Activated CD4-positive, alpha-beta T cell treated with anti-CD3 and anti-CD28 coated beads, Interleukin-2, Interleukin-6, amounts not matched to agents 100 ng/mL and 50 ng/mL, durations not matched to agents 16 hours and 8 hours (primary cell): ENCODE data around the gene ERVV-1.
A peak's percentile ranks its signal among the peaks of the same experiment; 100 is the strongest.
"Not testable (repeated sequence)": the region's sequence is repeated elsewhere in the genome, so short reads cannot be mapped to it uniquely, and the experiment has no call there.

Experiments used
- DNase-seq: peaks from one replicate; pipeline ENCODE4 v3.0.0-alpha.2; 2020

Gene ERVV-1, protein sequence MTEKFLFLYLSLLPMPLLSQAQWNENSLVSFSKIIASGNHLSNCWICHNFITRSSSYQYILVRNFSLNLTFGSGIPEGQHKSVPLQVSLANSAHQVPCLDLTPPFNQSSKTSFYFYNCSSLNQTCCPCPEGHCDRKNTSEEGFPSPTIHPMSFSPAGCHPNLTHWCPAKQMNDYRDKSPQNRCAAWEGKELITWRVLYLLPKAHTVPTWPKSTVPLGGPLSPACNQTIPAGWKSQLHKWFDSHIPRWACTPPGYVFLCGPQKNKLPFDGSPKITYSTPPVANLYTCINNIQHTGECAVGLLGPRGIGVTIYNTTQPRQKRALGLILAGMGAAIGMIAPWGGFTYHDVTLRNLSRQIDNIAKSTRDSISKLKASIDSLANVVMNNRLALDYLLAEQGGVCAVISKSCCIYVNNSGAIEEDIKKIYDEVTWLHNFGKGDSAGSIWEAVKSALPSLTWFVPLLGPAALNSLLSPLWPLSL

DNA sequence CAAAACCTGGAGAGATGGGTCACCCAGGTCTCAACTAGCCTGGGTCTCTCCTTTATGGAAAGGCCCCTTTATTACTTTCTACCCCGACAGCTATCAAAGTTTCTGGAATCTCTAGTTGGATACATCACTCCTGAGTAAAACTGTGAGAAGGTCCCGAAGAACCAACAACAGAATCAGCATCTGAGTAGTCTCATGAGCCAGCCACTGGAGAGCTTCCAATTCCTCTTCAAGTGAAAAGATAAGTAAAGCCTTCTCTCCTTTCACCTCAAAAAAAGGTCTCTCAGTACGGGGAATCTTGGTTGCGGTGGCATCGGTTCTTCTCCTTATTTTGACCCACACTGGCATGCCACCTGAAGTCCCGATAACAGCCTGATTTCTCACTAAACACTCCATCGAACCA, at the start of gene ERVV-1:
ERVV-1 (plus strand) TSS at position 301 of the 400 bp plus-strand sequence. CDS start 170 bp downstream, outside the sequence.
- DNase-seq = no peak

DNA sequence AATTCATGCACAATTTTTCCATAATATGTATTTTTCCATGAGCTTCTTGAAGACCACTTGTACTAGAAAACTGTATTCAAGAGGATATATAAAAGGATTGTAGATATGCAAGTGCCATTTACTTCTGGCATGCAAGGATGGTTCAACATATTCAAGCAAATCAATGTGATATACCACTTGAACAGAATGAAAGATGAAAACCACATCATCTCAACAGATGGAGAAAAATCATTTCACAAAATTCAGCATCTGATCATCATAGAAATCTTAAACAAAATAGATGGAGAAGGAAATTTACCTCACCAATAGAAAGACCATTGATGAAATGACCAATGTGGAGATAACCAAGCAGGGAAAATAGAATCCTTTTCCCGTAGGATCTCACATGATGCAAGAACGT, 45.9 kb upstream of the ERVV-1 start:
- no peak for DNase-seq

DNA sequence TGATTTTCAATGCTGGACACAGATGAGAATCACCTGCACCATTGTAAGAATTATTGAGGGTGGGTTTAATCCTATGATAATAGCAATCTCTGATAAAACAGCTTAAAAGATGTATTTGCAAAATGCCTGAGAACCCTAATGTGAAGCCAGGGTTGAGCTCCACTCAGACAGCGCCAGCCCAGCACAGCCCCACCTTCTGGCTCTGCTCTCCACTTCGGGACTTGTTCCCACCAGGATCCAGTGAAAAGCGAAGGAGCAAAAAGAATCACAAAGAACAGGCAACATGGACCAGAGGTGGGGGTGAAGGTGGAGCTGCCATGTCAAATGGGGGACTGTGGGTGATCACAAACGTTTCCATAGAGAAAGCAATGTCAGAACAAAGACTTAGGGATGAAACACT, 32.4 kb upstream of the ERVV-1 start:
- no peak for DNase-seq

- not testable (repeated sequence) for DNase-seq
Measured at GRCh38 chr19:52983167-52983566, 30.6 kb upstream of the ERVV-1 start.

DNA sequence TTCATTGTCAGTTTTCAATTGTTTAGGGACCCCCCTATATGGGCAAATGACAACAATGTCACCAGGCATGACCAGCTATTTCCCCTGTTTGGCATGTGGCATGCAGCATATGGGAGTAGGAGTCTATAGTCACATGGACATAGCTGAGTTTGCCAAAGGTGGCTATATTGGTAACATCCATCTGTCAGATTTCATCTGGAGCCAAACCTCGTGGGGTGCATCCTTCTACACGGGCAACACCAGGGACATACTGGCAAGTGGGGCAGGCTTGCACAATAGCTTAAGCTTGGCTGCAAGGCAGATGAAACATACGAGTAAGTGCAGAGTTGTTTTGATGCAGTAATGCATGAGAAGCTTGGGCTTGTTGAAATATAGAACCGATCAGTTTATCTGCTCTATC, 26.5 kb upstream of the ERVV-1 start:
- DNase-seq = no peak

DNA sequence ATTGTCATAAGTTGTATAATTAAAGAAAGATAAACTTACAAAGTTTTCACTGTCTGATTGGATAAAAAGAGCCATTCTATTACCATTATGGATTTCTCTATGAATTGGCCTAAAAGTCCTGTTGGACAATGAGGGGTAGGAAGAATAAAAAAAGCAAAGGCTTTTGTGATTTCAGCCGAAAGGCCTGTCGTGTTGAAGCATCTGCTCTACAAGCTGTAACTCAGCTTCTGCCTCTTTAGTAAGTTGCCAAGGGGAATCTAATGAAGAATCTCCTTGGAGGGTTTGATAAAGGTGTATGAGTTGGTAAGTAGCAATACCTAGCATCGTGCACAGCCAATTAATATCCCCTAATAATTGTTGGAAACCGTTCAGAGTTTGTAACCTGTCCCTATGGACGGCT, 25.2 kb upstream of the ERVV-1 start:
- no peak for DNase-seq

GRCh38 chr19:52990759-52991418, 22.8 kb upstream of the ERVV-1 start:
- DNase-seq = no peak

DNA sequence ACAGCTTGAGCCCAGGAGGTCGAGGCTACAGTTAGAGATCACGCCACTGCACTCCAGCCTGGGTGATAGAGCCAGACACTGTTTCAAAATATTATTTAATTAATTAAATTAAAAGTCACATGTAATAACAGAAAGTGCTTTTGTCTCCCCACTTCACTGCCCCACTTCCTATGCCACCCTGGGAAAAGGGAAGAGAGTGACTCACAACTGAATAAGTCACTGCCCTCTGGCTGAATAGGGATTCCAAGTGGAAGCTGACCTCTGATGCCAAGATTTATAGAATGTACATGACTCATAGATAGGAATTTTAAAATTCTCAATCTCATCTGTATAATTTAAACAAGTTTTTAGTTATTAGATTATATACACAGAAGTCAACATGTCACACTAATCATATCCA, 22.2 kb upstream of the ERVV-1 start:
- DNase-seq = no peak

DNA sequence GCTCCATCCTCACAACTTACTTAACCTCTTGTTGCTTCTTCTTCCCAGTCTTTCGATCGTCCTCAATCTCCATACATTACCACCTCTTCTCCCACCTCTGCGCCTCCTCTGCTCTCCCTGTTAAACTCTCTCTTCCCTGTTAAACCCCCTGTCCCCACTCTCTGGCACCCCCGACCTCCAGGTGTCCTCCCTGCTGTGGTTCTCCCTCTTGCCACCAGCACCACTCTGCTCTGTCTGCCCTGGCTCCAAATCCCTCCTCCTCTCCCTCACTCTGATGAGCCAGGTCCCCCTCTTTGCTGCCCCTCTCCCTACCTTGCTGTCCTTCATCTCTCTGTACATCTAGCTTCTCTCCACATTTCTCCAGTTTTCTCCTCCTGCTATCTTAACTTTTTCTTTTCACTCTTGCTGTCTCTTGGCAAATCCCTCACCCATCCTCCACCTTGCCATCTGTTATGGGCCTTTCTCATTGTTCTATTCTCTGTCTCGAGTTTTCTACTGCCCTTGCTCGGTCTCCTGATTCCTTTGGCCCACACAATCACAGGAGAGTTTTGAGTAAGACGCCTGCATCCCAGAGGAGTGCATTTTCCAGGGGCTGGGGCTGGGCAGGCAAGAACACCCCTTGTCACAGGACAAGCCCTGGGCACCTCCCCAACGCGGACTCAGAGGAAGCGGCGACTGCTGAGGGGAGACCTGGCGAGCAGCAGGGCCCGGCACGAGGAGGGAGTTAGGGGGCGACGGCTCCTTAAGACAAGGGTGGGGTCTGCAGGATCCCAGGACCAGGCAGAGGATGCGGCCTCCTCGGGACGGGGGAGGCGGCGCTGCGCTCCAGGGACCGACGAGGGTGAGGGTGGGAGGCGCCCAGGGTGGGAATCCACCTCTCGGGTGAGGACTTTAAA, 21.4 kb upstream of the ERVV-1 start:
- DNase-seq = no peak

- peak; percentile 70 for DNase-seq
Measured at GRCh38 chr19:52993342-52994178, 20.2 kb upstream of the ERVV-1 start.

DNA sequence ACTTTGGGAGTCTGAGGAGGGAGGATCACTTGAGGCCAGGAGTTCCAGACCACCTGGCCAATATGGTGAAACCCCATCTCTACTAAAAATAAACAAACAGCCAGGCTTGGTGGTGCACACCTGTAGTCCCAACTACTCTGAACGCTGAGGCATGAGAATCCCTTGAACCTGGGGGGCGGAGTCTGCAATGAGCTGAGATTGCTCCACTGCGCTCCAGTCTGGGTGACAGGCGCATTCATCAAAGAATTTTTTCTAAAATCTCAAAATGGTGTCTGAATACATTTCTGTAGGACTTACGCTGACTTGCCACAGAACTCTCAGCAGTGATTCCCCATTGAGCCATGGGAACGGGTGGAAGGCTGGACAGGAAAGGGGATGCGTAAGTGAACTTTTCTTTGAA, 18.0 kb upstream of the ERVV-1 start:
- DNase-seq = no peak

GRCh38 chr19:52997975-52998374, 15.7 kb upstream of the ERVV-1 start:
- no peak for DNase-seq

GRCh38 chr19:53002479-53002878, 11.2 kb upstream of the ERVV-1 start:
- DNase-seq = no peak

- DNase-seq = no peak
Measured at GRCh38 chr19:53004242-53004641, 9.5 kb upstream of the ERVV-1 start.

- DNase-seq = no peak
Measured at GRCh38 chr19:53007200-53007599, 6.5 kb upstream of the ERVV-1 start.

GRCh38 chr19:53007606-53008005, 6.1 kb upstream of the ERVV-1 start:
- DNase-seq = no peak

- DNase-seq = no peak
Measured at GRCh38 chr19:53008061-53008778, 5.5 kb upstream of the ERVV-1 start.

GRCh38 chr19:53010494-53010893, 3.2 kb upstream of the ERVV-1 start:
- no peak for DNase-seq

GRCh38 chr19:53012006-53012405, 1.7 kb upstream of the ERVV-1 start:
- no peak for DNase-seq

GRCh38 chr19:53015159-53015558, 1.4 kb downstream of the ERVV-1 start:
- no peak for DNase-seq

GRCh38 chr19:53015730-53016129, 2.0 kb downstream of the ERVV-1 start:
- no peak for DNase-seq

DNA sequence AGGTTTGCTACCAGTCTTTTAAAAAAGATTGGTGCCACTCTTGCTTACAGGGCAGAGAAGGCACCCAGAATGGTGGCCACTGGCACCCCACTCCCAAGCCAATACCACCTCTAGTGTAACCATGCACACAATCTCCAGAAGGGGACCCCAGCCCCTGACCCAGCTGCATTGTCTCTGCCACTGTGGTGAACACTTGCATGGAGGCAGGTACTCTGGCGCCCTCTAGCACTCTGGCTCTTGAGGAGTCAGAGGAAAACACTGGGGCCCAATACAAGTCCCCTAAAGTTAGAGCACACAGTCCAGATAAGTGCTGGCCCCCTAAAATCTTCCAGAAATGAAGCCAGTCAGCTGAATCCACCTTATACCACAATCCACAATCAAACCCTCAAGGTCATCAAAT, 6.0 kb downstream of the ERVV-1 start:
- no peak for DNase-seq
